Tibial nerve (tissue), 3 donors: ENCODE results near the gene PDZD2.

Source experiments
- POLR2A ChIP-seq, 2 donors: fragments of 450-650 bp; IDR thresholded peaks; one replicate each; pipeline ENCODE4 v1.6.1; 2017; ENCODE audit warnings: antibody characterized with exemption in 2 of 2, mild to moderate bottlenecking in 2 of 2, moderate library complexity in 2 of 2
- TF ChIP-seq, protein P1 (sequence below), 5 experiments: fragments of 200-600 bp in 3 of 5; fragments of 450-650 bp in 2 of 5; sonication (generic) in 3 of 5; IDR thresholded peaks; one replicate each; pipeline ENCODE4 v1.5.1; 2016 to 2019; ENCODE audit warnings: antibody characterized with exemption in 5 of 5, mild to moderate bottlenecking in 3 of 5, moderate library complexity in 2 of 5

DNA sequence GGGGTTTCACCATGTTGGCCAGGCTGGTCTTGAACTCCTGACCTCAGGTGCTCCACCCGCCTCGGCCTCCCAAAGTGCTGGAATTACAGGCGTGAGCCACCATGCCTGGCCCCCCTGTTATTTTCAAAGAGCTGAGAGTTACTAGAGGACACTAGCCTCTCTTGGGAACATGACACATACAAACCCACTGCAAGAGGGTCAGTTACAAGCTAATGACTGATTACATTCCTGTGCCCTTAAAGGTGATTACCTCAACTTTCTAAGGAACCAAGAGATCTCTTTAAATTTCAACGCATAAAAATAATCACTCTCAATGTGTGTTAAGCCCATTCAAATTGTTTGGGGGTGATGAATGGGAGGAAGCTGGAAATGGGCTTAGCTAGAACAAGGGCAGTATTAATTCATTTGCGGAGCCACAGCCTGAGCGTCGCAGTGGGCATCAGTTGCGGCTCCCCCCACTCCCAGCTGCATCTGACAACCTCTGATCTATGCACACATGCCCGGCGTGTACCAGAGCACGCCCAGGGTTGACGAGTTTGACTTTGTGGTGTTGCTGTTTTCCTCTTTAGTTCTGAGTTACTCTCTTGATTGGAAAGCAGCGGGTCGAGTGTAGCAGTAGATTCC lies 388.3 kb downstream of the PDZD2 start:
- TF ChIP-seq, protein P1, sequence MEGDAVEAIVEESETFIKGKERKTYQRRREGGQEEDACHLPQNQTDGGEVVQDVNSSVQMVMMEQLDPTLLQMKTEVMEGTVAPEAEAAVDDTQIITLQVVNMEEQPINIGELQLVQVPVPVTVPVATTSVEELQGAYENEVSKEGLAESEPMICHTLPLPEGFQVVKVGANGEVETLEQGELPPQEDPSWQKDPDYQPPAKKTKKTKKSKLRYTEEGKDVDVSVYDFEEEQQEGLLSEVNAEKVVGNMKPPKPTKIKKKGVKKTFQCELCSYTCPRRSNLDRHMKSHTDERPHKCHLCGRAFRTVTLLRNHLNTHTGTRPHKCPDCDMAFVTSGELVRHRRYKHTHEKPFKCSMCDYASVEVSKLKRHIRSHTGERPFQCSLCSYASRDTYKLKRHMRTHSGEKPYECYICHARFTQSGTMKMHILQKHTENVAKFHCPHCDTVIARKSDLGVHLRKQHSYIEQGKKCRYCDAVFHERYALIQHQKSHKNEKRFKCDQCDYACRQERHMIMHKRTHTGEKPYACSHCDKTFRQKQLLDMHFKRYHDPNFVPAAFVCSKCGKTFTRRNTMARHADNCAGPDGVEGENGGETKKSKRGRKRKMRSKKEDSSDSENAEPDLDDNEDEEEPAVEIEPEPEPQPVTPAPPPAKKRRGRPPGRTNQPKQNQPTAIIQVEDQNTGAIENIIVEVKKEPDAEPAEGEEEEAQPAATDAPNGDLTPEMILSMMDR (IDR thresholded peaks at IDR 0.05) = no peak
- no peak for TF ChIP-seq POLR2A (IDR thresholded peaks at IDR 0.05)
